Adrenal gland (tissue), 12 donors: Measurements from ENCODE around the gene LY6G6C. TPM values are rescaled to one million over a fixed set of nuclear protein-coding genes. Genes with fewer than 3 reads are reported as not detected.

Source experiments
- DNase-seq, 7 donors: peaks; one replicate each; pipeline ENCODE4 v3.0.0-alpha.2; 2019 to 2020
- H3K27ac ChIP-seq, 5 donors: fragments of 200-600 bp; sonication (generic) in 4 of 5; 1 replicate in 3 of 5; 2 replicates in 2 of 5; pipeline versions ENCODE4 v1.5.1 to v1.8.0; 2016 to 2020; ENCODE audit warnings: mild to moderate bottlenecking in 1 of 5
- H3K27me3 ChIP-seq: fragments of 200-600 bp; 2 replicates; pipeline ENCODE4 v1.8.0; 2021
- H3K36me3 ChIP-seq, 2 donors: fragments of 200-600 bp; replicated peaks in 1 of 2; 1 replicate in 1 of 2; 2 replicates in 1 of 2; pipeline versions ENCODE4 v1.5.1 to v1.8.0; 2018 to 2022
- H3K4me1 ChIP-seq, 2 donors: fragments of 200-600 bp; replicated peaks in 1 of 2; 1 replicate in 1 of 2; 2 replicates in 1 of 2; pipeline versions ENCODE4 v1.5.1 to v1.8.0; 2018 to 2021
- H3K4me3 ChIP-seq, 4 donors: fragments of 200-600 bp; sonication (generic) in 3 of 4; one replicate each; pipeline ENCODE4 v1.5.1; 2016 to 2018
- H3K9me3 ChIP-seq, 3 donors: fragments of 200-600 bp; sonication (generic) in 1 of 3; replicated peaks in 1 of 3; 1 replicate in 2 of 3; 2 replicates in 1 of 3; pipeline versions ENCODE4 v1.5.1 to v1.8.0; 2016 to 2021
- CTCF ChIP-seq, 6 experiments: fragments of 450-650 bp in 4 of 6; fragments of 200-600 bp in 2 of 6; sonication (generic) in 1 of 6; IDR thresholded peaks; 1 replicate in 5 of 6; 2 replicates in 1 of 6; pipeline versions ENCODE4 v1.5.1 to v1.8.0; 2016 to 2021; ENCODE audit warnings: antibody characterized with exemption in 6 of 6, mild to moderate bottlenecking in 2 of 6, moderate library complexity in 1 of 6
- POLR2A ChIP-seq, 2 donors: fragments of 450-650 bp; IDR thresholded peaks; one replicate each; pipeline ENCODE4 v1.6.1; 2017; ENCODE audit warnings: antibody characterized with exemption in 2 of 2, mild to moderate bottlenecking in 2 of 2, moderate library complexity in 1 of 2
- WGBS, 4 donors: extraction: QIAGEN DNeasy Blood & Tissue Kit in 2 of 4; methylation state at CpG; one replicate each; pipeline versions ENCODE4 v1.1.5 to v1.1.7; 2013 to 2017; 5-methylcytosine and 5-hydroxymethylcytosine counted together
- intact Hi-C, 2 donors: fragments of 100-400 bp; cut with DNase I; formaldehyde crosslinking; loops; one replicate each; pipeline versions ENCODE4 v1.14.1 to v1.15.0; 2022 to 2023
- polyA plus RNA-seq, 3 donors: library from polyadenylated mRNA; stranded (reverse); fragments of 200-250 nt in 2 of 3; fragments of 350-450 nt in 1 of 3; fragmentation: Illumina TruSeq in 1 of 3; extraction: RNeasy Lipid Tissue Mini Kit (QIAGEN cat#74804) in 1 of 3; gene quantifications; one replicate each; pipeline ENCODE4 v1.2.3, GENCODE V29; 2013 to 2014
- total RNA-seq, 9 donors: library from RNA; depleted of rRNA in 4 of 9; stranded (reverse); fragments of >200 nt in 4 of 9; fragments of 120-200 nt in 1 of 9; fragmentation: NEBNext Ultra II Directional in 1 of 9; extraction: Animal tissue kit (Norgen Biotek cat#: 25700) in 1 of 9; gene quantifications; one replicate each; pipeline versions ENCODE4 v1.1.0 to v1.2.4, GENCODE V29; 2013 to 2023
- donor health status: healthy with polysubstance abuse.
- donor health status: Bipolar disorder and iron deficiency.
- donor health status: DM: yes; HTN: yes; CAD: no.
- donor health status: DM: no; HTN: no; CAD: no.
- donor health status: DM: no; HTN: no; CAD: no.
- donor health status: DM: yes; HTN: yes; CAD: no.

The LY6G6C gene
- total and polyA plus RNA-seq, 12 donors, result not detected

DNA sequence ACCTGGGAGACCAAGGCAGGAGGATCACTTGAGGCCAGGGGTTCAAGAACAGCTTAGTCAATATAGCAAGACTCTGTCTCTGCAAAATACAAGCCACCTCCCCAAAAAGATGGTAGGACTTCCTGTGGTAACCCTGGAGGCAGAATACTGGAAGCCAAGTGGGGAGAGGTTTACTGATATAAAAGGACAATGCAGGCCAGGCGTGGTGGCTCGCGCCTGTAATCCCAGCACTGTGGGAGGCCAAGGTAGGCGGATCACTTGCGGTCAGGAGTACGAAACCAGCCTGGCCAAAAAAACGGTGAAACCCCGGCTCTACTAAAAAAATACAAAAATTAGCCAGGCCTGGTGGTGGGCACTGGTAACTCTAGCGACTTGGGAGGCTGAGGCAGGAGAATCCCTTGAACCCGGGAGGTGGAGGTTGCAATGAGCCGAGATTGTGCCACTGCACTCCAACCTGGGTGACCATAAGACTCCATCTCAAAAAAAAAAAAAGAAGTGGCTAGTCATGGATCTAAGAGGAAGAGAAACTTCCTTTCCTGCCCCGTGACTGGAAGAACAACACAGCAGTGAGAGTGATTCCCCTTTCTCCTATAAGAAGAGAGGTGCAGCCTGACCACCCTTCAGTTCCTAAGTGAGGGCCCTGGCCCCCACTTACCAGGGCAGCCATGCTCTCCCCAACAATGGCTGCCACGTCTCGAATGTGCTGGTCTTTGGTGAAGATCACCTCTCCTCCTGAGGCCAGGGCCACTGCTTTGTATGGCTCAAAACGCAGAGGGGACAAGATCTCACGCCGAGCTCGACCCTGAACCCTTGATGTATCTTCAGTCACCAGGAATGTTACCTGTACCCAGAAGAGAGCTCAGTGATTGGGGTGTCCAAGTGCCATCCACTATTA lies 47.1 kb upstream of the LY6G6C start:
- WGBS, 4 donors, result 79 to 84% (median 81%) methylated on average over 16 to 18 of the region's 18 CpGs
- Histone ChIP-seq H3K9me3 (no peaks in the 10 kb centered on the region), H3K4me1 (no peaks in the 10 kb centered on the region), H3K4me3 (no peak overlapping the region), H3K27me3 (no peaks in the 10 kb centered on the region), H3K27ac (peak overlapping the region in 1 of 5 donors; percentile 26), H3K36me3 (no peaks in the 10 kb centered on the region)
- intact Hi-C loops, result loop anchor here in 1 of 2 donors (5.0 kb wide), 1 partner anchor 86 kb away; the partner anchor contains the start of gene LY6G5C
- TF ChIP-seq CTCF (IDR thresholded peaks at IDR 0.05), result no peak
- no peak for TF ChIP-seq POLR2A (IDR thresholded peaks at IDR 0.05)
- DNase-seq, result no peak

- no peaks in the 10 kb centered on the region for H3K9me3 ChIP-seq
- TF ChIP-seq CTCF (IDR thresholded peaks at IDR 0.05), result no peak
- no peak for TF ChIP-seq POLR2A (IDR thresholded peaks at IDR 0.05)
- no peak overlapping the region for H3K27ac ChIP-seq
- intact Hi-C loops, result loop anchor here in 1 of 2 donors (5.0 kb wide), 1 partner anchor 85 kb away; the partner anchor contains the start of gene LY6G5C
- H3K4me1 ChIP-seq, result no peaks in the 10 kb centered on the region
- no peaks in the 10 kb centered on the region for H3K27me3 ChIP-seq
- no peak for DNase-seq
- 63 to 77% (median 73%) methylated on average over 4 to 6 of the region's 6 CpGs for WGBS, 4 donors
- no peaks in the 10 kb centered on the region for H3K36me3 ChIP-seq
- H3K4me3 ChIP-seq, result no peak overlapping the region
Measured at GRCh38 chr6:31767096-31767645, 45.6 kb upstream of the LY6G6C start.

DNA sequence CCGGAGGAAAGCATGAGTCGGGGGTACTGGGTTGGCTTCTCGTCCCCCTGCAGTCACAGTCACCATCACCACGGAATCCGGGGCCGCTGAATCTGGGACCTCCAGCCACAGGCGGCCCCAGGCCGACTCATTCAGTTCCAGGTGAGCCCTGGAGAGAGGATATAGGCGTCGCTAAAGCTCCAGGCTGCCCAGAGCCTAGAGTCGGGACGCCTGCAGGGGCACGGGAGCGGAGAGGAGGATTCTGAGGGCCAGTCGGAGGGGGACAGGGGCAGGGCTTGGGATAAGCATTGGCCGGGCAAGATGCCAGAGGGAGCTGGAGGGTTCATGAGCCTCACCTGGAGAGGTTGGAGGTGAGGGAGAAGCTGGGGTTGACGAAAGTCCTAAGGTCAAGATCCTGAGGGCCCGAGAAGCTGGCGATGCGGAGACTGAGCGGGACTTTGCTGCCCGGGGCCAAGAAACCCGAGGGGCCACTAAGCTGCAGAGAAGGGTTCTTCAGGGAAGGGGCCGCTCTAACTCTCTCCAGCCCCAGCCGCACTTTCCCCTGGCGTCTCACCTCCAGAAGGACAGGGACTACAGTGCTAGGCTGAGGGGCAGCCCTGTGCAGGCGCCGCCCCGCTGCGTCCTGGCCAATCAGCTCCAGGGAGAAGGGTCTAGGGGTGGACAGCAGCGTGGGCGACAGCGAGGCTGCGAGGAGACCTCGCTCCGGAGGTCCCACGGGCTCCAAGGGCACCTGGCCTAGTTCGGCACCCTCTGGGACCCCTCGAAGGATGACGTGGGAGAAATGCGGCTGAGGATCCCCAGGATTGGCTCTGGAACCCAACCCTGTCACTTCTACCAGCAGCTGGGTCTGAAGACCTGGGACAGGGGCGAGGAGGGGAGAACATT lies 44.6 kb upstream of the LY6G6C start:
- intact Hi-C loops, result loop anchor here in 1 of 2 donors (5.0 kb wide), 1 partner anchor 84 kb away; the partner anchor contains the start of gene LY6G5C
- TF ChIP-seq CTCF (IDR thresholded peaks at IDR 0.05) (no peak), POLR2A (IDR thresholded peaks at IDR 0.05) (no peak)
- no peaks in the 10 kb centered on the region for H3K27me3 ChIP-seq
- WGBS, 4 donors, result 45 to 58% (median 49%) methylated on average over 28 to 42 of the region's 42 CpGs
- no peak overlapping the region for H3K27ac ChIP-seq
- no peak for DNase-seq
- no peaks in the 10 kb centered on the region for H3K9me3 ChIP-seq
- H3K4me1 ChIP-seq, result no peaks in the 10 kb centered on the region
- no peak overlapping the region for H3K4me3 ChIP-seq
- H3K36me3 ChIP-seq, result no peaks in the 10 kb centered on the region

DNA sequence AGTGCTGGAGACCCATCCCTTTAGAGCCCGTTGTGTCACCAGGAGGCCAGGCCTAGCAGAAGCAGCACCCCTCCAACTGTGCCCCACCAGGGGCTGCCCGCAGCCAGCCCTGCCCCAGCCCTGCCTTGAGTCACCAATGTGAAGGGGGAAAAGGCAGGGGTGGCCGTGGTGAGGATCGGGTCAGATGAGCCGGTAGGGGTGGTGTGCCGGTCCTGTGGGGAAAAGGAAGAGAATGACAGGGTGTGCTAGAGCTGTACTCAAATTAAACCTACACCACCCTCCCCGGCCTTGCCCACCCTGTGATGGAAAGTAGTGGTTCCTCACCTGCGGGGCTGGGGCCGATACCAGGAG lies 44.0 kb upstream of the LY6G6C start:
- TF ChIP-seq CTCF (IDR thresholded peaks at IDR 0.05) (no peak), POLR2A (IDR thresholded peaks at IDR 0.05) (no peak)
- no peak for DNase-seq
- H3K27me3 ChIP-seq, result no peaks in the 10 kb centered on the region
- intact Hi-C loops, result loop anchor here in 1 of 2 donors (5.0 kb wide), 1 partner anchor 83 kb away; the partner anchor contains the start of gene LY6G5C
- no peaks in the 10 kb centered on the region for H3K4me1 ChIP-seq
- WGBS, 4 donors, result 86 to 90% (median 89%) methylated on average over 9 of the region's 9 CpGs
- H3K4me3 ChIP-seq, result no peak overlapping the region
- no peaks in the 10 kb centered on the region for H3K9me3 ChIP-seq
- no peaks in the 10 kb centered on the region for H3K36me3 ChIP-seq
- H3K27ac ChIP-seq, result no peak overlapping the region
